IMR-90 (cell line): ENCODE results near the gene ARFGEF3. TPM values are rescaled to one million over a fixed set of nuclear protein-coding genes. Genes with fewer than 3 reads are reported as not detected.

ENCODE experiments used
- ATAC-seq: fragments of 200-7000 bp; cut with Tn5 transposase; 2 replicates; pipeline ENCODE4 v1.9.1; 2020; ENCODE audit warnings: low read depth, mild to moderate bottlenecking, moderate library complexity
- BruUV-seq: library from RNA; stranded (reverse); fragments of 400-500 nt; replicated peaks from 2 replicates; lab custom pipeline; 2021; lab: Mats Ljungman, UMichigan
- CTCF ChIA-PET: fragments of 300-600 bp; formaldehyde crosslinking; extraction: SDS; loops from one replicate; lab custom pipeline; 2021; ENCODE audit warnings: antibody characterized with exemption; lab: Yijun Ruan, JAX
- POLR2A ChIA-PET: fragments of 300-600 bp; sonication (Branson Sonifier 250); formaldehyde crosslinking; loops from one replicate; lab custom pipeline; 2022; ENCODE audit warnings: antibody characterized with exemption; ENCODE audit not compliant: unreplicated experiment; lab: Charles Lee
- DNase-seq: peaks from one replicate; pipeline ENCODE4 v3.0.0; 2013
- H2AFZ ChIP-seq: replicated peaks from 2 replicates; pipeline ENCODE3; 2013; ENCODE audit warnings: low read length, mild to moderate bottlenecking; ENCODE audit not compliant: poor library complexity
- H2AK5ac ChIP-seq: 2 replicates; pipeline ENCODE4 v1.6.1; 2013; ENCODE audit warnings: low read depth, low read length, inconsistent platforms
- H2AK9ac ChIP-seq: replicated peaks from 2 replicates; pipeline ENCODE3; 2013; ENCODE audit warnings: mild to moderate bottlenecking, low read depth, low read length, moderate library complexity; ENCODE audit not compliant: poor library complexity
- H2BK120ac ChIP-seq: 2 replicates; pipeline ENCODE4 v1.6.1; 2013; ENCODE audit warnings: low read depth, low read length, inconsistent platforms
- H2BK15ac ChIP-seq: 3 replicates; pipeline ENCODE4 v1.6.1; 2013; ENCODE audit warnings: low read depth, low read length, inconsistent platforms
- H2BK20ac ChIP-seq: 2 replicates; pipeline ENCODE4 v1.6.1; 2013; ENCODE audit warnings: low read depth, mild to moderate bottlenecking, inconsistent platforms, low read length, moderate library complexity
- H2BK5ac ChIP-seq: 2 replicates; pipeline ENCODE4 v1.6.1; 2013; ENCODE audit warnings: mild to moderate bottlenecking, low read depth, low read length, inconsistent platforms; ENCODE audit not compliant: poor library complexity, severe bottlenecking
- H3K14ac ChIP-seq: replicated peaks from 2 replicates; pipeline ENCODE4 v1.6.1; 2013; ENCODE audit warnings: low read depth, low read length, inconsistent platforms
- H3K18ac ChIP-seq: 2 replicates; pipeline ENCODE4 v1.6.1; 2013; ENCODE audit warnings: low read depth, low read length, control low read depth
- H3K23ac ChIP-seq: 2 replicates; pipeline ENCODE4 v1.6.1; 2013; ENCODE audit warnings: low read depth, low read length, inconsistent platforms
- H3K27ac ChIP-seq: 2 replicates; pipeline ENCODE4 v1.5.1; 2013; ENCODE audit warnings: mild to moderate bottlenecking, control low read depth, low read length; ENCODE audit not compliant: insufficient read depth
- H3K27me3 ChIP-seq: 2 replicates; pipeline ENCODE4 v1.6.1; 2013; ENCODE audit warnings: low read length; ENCODE audit not compliant: control insufficient read depth, insufficient read depth
- H3K36me3 ChIP-seq: 2 replicates; pipeline ENCODE4 v1.6.1; 2013; ENCODE audit warnings: low read length, mixed read lengths; ENCODE audit not compliant: control insufficient read depth, insufficient read depth
- H3K4ac ChIP-seq: 2 replicates; pipeline ENCODE4 v1.6.1; 2013; ENCODE audit warnings: low read depth, low read length, inconsistent platforms
- H3K4me1 ChIP-seq: 2 replicates; pipeline ENCODE4 v1.6.1; 2013; ENCODE audit warnings: low read length, mixed read lengths; ENCODE audit not compliant: control insufficient read depth, insufficient read depth
- H3K4me2 ChIP-seq: 2 replicates; pipeline ENCODE4 v1.6.1; 2013; ENCODE audit warnings: low read depth, mild to moderate bottlenecking, control low read depth, low read length, moderate library complexity
- H3K4me3 ChIP-seq: 2 replicates; pipeline ENCODE4 v1.5.1; 2013; ENCODE audit warnings: low read depth, mild to moderate bottlenecking, control low read depth, low read length, moderate library complexity; ENCODE audit not compliant: insufficient read depth
- H3K56ac ChIP-seq: 2 replicates; pipeline ENCODE4 v1.6.1; 2013; ENCODE audit warnings: low read length, inconsistent platforms; ENCODE audit not compliant: insufficient read depth; ENCODE audit errors: extremely low read depth
- H3K79me1 ChIP-seq, 2 experiments: 2 replicates each; pipeline ENCODE4 v1.6.1; 2013; ENCODE audit warnings: low read length in 2 of 2, inconsistent platforms in 1 of 2, low read depth in 1 of 2
- H3K9ac ChIP-seq: 2 replicates; pipeline ENCODE4 v1.6.1; 2013; ENCODE audit warnings: low read depth, low read length, control low read depth
- H3K9me1 ChIP-seq: 2 replicates; pipeline ENCODE4 v1.6.1; 2013; ENCODE audit warnings: low read length, inconsistent platforms; ENCODE audit not compliant: insufficient read depth
- H3K9me3 ChIP-seq: 2 replicates; pipeline ENCODE4 v1.6.1; 2013; ENCODE audit warnings: low read length; ENCODE audit not compliant: control insufficient read depth, insufficient read depth
- H4K20me1 ChIP-seq: 2 replicates; pipeline ENCODE4 v1.6.1; 2013; ENCODE audit warnings: low read length, inconsistent platforms; ENCODE audit not compliant: insufficient read depth
- H4K5ac ChIP-seq: 2 replicates; pipeline ENCODE4 v1.6.1; 2013; ENCODE audit warnings: mild to moderate bottlenecking, low read depth, low read length, control low read depth
- H4K8ac ChIP-seq, 2 experiments: 2 replicates each; pipeline ENCODE4 v1.6.1; 2013; ENCODE audit warnings: low read depth in 2 of 2, low read length in 2 of 2, control low read depth in 1 of 2, inconsistent platforms in 1 of 2
- H4K91ac ChIP-seq: 2 replicates; pipeline ENCODE4 v1.6.1; 2013; ENCODE audit warnings: low read depth, low read length, inconsistent platforms; ENCODE audit not compliant: insufficient read depth
- BHLHE40 ChIP-seq: fragments of 150-350 bp; IDR thresholded peaks from 2 replicates; pipeline ENCODE4 v1.6.1; 2016; ENCODE audit warnings: mild to moderate bottlenecking, low read depth, low read length
- CEBPB ChIP-seq: IDR thresholded peaks from 2 replicates; pipeline ENCODE4 v1.6.1; 2012; ENCODE audit warnings: low read depth, low read length, improper control_type of control experiment
- CHD1 ChIP-seq: IDR thresholded peaks from 2 replicates; pipeline ENCODE4 v1.6.1; 2012; ENCODE audit warnings: low read depth, low read length, improper control_type of control experiment
- CTCF ChIP-seq: conservative IDR thresholded peaks from 2 replicates; pipeline ENCODE4 v1.5.1; 2012; ENCODE audit warnings: mild to moderate bottlenecking, low read depth, low read length, improper control_type of control experiment
- ELK1 ChIP-seq: fragments of 150-350 bp; IDR thresholded peaks from 2 replicates; pipeline ENCODE4 v1.6.1; 2016; ENCODE audit warnings: low read depth, mild to moderate bottlenecking, low read length, moderate library complexity, borderline replicate concordance
- FOS ChIP-seq: fragments of 150-350 bp; IDR thresholded peaks from 2 replicates; pipeline ENCODE4 v1.6.1; 2016; ENCODE audit warnings: low read depth, low read length
- MAFK ChIP-seq: IDR thresholded peaks from 2 replicates; pipeline ENCODE4 v1.6.1; 2012; ENCODE audit warnings: low read depth, low read length, improper control_type of control experiment
- MAZ ChIP-seq: IDR thresholded peaks from 2 replicates; pipeline ENCODE4 v1.6.1; 2012; ENCODE audit warnings: low read depth, mild to moderate bottlenecking, low read length, improper control_type of control experiment, moderate library complexity, borderline replicate concordance
- MXI1 ChIP-seq: IDR thresholded peaks from 2 replicates; pipeline ENCODE4 v1.6.1; 2012; ENCODE audit warnings: low read depth, mild to moderate bottlenecking, low read length, moderate library complexity, borderline replicate concordance
- NFE2L2 ChIP-seq: fragments of 150-350 bp; IDR thresholded peaks from 2 replicates; pipeline ENCODE4 v1.6.1; 2016; ENCODE audit warnings: low read depth, mild to moderate bottlenecking, low read length
- POLR2A ChIP-seq: IDR thresholded peaks from 2 replicates; pipeline ENCODE4 v1.6.1; 2012; ENCODE audit warnings: mild to moderate bottlenecking, low read depth, low read length
- RAD21 ChIP-seq: IDR thresholded peaks from 2 replicates; pipeline ENCODE4 v1.6.1; 2012; ENCODE audit warnings: low read length, improper control_type of control experiment
- RCOR1 ChIP-seq: IDR thresholded peaks from 2 replicates; pipeline ENCODE4 v1.6.1; 2012; ENCODE audit warnings: mild to moderate bottlenecking, low read length, improper control_type of control experiment; ENCODE audit not compliant: insufficient replicate concordance
- RFX5 ChIP-seq: IDR thresholded peaks from 2 replicates; pipeline ENCODE4 v1.8.0; 2012; ENCODE audit warnings: low read depth, mild to moderate bottlenecking, low read length, moderate library complexity
- SMC3 ChIP-seq: fragments of 150-350 bp; IDR thresholded peaks from 2 replicates; pipeline ENCODE4 v1.6.1; 2016; ENCODE audit warnings: low read depth, mild to moderate bottlenecking, antibody characterized with exemption, low read length, moderate library complexity
- USF2 ChIP-seq: fragments of 150-350 bp; IDR thresholded peaks from 2 replicates; pipeline ENCODE4 v1.6.1; 2017; ENCODE audit warnings: mild to moderate bottlenecking, antibody characterized with exemption, low read length, low read depth
- WGBS, 2 experiments: methylation state at CpG; one replicate each; pipeline versions ENCODE4 v1.1.5 to v1.1.7; 2013; ENCODE audit warnings: missing lambda C conversion rate in 2 of 2; ENCODE audit not compliant: insufficient read length in 1 of 2; ENCODE audit errors: extremely low coverage in 2 of 2; 5-methylcytosine and 5-hydroxymethylcytosine counted together
- dilution Hi-C: fragments of 300-500 bp; cut with HindIII; formaldehyde crosslinking; loops from one replicate; pipeline ENCODE4 v1.14.3; 2018; ENCODE audit warnings: low sequenced_read_pairs; ENCODE audit not compliant: unreplicated experiment
- in situ Hi-C: fragments of 300-500 bp; cut with MboI; formaldehyde crosslinking; loops from 3 replicates; pipeline ENCODE4 v1.14.3; 2019; ENCODE audit warnings: low sequenced_read_pairs, inconsistent platforms, mixed read lengths
- intact Hi-C: fragments of 100-400 bp; cut with micrococcal nuclease; formaldehyde crosslinking; loops from 2 replicates; pipeline ENCODE4 v1.10.0; 2022
- polyA plus RNA-seq, 3 experiments: library from polyadenylated mRNA; depleted of rRNA; stranded (reverse); fragments of >200 nt; gene quantifications; 2 replicates each; pipeline ENCODE4 v1.2.3, GENCODE V29; 2012; ENCODE audit warnings: low replicate concordance in 1 of 3
- total RNA-seq: library from RNA; depleted of rRNA; stranded (reverse); fragments of >200 nt; gene quantifications from 2 replicates; pipeline ENCODE4 v1.2.3, GENCODE V29; 2012

ARFGEF3 gene
- total and polyA plus RNA-seq, 2 of the 4 experiments (the other 2 are of a cell fraction), result under 0.01 to 0.02 TPM

GRCh38 chr6:138310821-138311220, 149.1 kb downstream of the ARFGEF3 start:
- no peak for ATAC-seq
- Histone ChIP-seq H3K9me1 (no peaks in the 10 kb centered on the region), H4K8ac (no peak overlapping the region), H3K79me1 (no peaks in the 10 kb centered on the region), H3K27ac (no peak overlapping the region), H4K91ac (no peak overlapping the region), H2BK120ac (no peak overlapping the region), H3K4me1 (no peaks in the 10 kb centered on the region), H3K36me3 (no peaks in the 10 kb centered on the region), H3K56ac (no peak overlapping the region), H3K9me3 (no peaks in the 10 kb centered on the region), H3K23ac (no peak overlapping the region), H3K4ac (no peak overlapping the region), H3K4me2 (no peak overlapping the region), H3K18ac (no peak overlapping the region), H3K4me3 (no peak overlapping the region), H3K14ac (no peak overlapping the region), H2BK15ac (no peak overlapping the region), H2AFZ (no peak overlapping the region), H2AK5ac (no peak overlapping the region), H2BK5ac (no peak overlapping the region), H2BK20ac (no peak overlapping the region), H3K27me3 (peaks cover 14% of the 10 kb centered on the region), H2AK9ac (no peak overlapping the region), H4K20me1 (no peaks in the 10 kb centered on the region), H3K9ac (no peak overlapping the region), H4K5ac (no peak overlapping the region)
- DNase-seq, result no peak
- in situ Hi-C loops (no loop called here), intact Hi-C loops (no loop called here), dilution Hi-C loops (no loop called here)
- TF ChIP-seq RFX5 (no peak), CHD1 (no peak), BHLHE40 (no peak), MAFK (no peak), USF2 (no peak), CEBPB (no peak), SMC3 (no peak), MAZ (no peak), RCOR1 (no peak), ELK1 (no peak), FOS (no peak), CTCF (no peak), MXI1 (no peak), POLR2A (no peak), RAD21 (no peak), NFE2L2 (no peak)
- POLR2A ChIA-PET, result no interaction called here
- CTCF ChIA-PET, result interaction anchor here (0.5 kb wide), 1 partner anchor 9 kb away, joined by 8 read pairs; no protein-coding TSS in a partner anchor
- WGBS, 2 experiments, result no CpG with 5 or more reads among the region's 2 CpGs
- BruUV-seq, result no TSS peak
